GM18909 (cell line): ENCODE measurements around the gene FXR2.
A peak's percentile ranks its signal among the peaks of the same experiment; 100 is the strongest.

ENCODE experiments used
- ATAC-seq: cut with Tn5 transposase; IDR thresholded peaks from one replicate; pipeline ENCODE4 v1.9.1; 2021; ENCODE audit warnings: mild to moderate bottlenecking; ENCODE audit not compliant: unreplicated experiment, poor library complexity

Gene FXR2

DNA sequence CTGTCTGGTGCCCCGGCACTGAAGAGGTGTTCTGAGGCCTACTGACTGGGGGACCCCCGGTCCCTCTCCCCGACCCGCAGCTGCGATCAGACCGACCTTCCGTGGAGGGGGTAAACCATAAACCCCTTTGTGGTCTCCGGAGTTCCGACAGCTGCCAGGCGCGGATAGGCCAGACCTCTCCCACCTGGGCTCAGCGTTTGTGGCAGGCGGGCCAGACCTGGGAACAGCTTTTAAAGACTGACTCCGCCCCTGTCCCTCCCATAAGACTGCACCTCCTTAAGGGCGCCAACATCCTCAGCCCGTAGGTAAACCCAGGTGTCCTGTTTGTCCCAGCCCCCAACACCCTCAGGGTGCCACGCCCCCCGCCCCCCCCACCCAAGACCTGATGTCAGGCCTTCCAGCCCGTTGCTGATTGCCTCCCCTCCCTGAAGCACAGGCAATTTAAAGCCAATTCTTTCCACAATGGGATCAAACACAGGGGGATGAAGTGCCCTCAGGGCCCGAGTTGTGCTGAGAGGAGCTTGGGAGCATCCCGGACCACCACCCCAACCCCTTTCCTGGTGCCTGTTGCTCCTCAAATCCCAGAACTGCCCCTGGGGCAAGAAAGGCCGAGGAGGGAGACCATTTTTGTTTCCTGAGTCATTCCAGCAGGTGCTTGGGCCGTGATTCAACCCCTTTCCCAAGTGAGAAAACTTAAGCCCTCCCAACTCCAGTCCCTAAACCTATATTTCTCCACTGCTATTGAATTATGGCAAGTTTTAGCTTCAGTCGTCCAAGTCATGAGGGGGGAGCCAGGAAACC, 24.6 kb downstream of the FXR2 start, which contains the start of gene SOX15:
Gene SOX15 (minus strand): TSS at position 204 of the 801 bp plus-strand sequence. CDS start 418 bp downstream, outside the sequence.
- ATAC-seq, result no peak

DNA sequence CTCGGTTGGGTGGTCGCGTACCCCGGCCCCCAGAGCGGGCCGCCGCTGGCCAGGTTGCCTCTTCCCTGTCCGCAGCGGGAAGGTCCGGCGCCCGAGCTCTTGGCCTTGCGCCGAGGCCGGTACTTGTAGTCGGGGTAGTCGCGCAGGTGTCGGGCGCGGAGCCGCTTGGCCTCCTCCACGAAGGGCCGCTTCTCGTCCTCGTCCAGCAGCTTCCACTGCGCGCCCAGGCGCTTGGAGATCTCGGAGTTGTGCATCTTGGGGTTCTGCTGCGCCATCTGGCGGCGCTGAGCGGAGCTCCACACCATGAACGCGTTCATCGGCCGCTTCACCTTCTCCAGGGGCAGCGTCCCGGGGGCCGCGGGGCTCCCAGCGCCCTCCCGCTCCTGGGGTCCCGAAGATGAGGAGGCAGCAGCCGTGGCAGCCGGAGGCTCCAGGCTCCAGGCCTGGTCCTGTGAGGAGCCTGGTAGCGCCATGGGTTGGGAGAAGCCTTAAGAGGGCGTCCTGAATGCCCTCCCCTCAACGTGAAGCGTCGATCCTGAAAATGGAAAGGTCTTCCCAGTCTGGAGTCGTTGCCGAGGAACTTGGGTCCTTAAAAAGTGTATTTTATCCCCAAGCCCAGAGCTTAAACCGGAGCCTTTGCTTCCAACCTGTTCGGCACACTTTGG, 25.4 kb downstream of the FXR2 start:
- ATAC-seq, result no peak

DNA sequence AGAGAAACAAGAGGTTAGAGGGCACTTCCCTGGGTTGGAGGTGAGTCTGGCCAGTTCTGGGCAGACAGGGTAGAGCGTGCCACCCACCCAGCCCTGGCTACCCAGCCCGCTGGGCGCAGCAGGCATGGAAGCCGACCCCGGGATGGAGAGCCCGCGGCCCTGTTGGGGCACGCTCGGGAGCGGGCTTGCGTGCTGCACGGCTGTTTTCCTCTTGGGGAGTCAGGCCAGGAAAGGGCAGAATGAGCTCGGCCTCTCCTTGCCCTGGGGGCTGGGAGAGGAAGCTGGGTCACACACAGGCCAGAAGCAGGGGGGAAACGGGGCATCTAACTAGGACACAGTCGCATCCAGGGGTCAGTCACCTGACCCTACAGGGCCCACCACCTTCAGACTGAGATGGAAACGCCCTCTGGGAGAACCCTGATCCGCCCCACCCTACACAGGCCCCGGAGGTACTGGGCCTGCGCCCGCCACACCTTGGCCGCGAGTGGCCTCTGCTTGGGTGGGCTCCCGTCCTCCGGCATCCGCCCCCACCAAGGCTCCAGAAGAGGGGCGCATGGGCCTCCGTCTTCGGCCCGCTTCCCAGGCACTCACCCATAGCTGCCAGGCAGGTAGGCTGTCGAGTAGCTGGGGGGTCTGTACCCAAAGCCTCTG, 26.0 kb downstream of the FXR2 start:
- no peak for ATAC-seq

DNA sequence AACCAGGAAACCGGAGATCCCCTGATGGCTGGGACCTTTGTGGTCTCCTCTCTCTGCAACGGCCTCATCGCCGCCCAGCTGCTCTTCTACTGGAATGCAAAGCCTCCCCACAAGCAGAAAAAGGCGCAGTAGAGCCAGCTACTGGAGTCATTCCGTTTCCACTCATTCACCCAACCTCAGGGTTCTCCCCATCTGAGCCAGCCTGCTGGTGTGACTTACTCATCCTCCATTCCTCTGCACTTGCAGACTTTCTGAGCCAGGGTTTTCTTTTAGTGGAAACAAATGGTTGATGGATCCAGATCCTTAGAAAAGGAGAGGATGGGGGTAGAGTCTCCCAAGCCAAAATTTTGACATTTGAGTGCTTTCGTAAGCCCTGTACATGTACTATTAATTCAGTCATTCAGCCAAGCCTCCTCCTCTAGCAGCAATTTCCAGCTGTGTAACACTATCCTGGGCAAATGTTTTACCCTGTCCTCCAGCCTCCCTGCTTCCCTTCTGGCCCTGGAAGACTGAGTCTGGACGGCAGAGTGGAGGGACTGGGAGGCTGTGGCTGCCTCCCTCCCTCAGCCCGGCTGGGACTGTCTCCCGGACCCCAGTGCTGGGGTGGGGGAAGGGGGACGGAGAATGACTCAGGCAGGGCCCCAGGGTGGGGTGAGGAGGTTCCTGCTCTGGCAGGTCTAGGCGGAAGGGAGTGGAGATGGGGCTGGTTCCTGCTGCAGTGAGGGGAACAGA, 27.1 kb downstream of the FXR2 start:
- ATAC-seq, result no peak

DNA sequence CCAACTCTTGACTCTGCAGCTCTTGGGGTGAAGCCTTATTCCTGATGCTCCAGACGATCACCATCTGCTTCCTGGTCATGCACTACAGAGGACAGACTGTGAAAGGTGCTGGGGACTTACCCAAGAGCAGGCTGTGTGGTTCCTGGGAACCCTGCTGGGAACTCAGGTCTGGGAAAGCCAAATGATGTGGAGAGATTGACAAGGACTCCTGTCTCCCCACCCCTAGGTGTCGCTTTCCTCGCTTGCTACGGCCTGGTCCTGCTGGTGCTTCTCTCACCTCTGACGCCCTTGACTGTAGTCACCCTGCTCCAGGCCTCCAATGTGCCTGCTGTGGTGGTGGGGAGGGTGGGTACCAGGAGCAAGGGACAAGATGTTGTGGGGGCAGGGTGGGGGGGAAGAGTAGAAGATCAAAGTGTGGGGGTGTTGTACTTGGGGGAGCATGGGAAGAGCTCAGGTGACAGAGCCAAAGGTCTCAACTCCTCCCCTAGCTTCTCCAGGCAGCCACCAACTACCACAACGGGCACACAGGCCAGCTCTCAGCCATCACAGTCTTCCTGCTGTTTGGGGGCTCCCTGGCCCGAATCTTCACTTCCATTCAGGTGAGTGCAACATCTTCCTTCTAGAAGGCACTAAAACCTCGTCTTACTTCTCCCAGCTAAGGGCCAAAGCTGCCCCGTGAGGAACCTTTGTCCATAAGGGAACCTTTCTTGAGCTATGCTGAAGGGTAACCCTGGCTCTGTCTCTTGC, 27.9 kb downstream of the FXR2 start:
- ATAC-seq, result no peak

DNA sequence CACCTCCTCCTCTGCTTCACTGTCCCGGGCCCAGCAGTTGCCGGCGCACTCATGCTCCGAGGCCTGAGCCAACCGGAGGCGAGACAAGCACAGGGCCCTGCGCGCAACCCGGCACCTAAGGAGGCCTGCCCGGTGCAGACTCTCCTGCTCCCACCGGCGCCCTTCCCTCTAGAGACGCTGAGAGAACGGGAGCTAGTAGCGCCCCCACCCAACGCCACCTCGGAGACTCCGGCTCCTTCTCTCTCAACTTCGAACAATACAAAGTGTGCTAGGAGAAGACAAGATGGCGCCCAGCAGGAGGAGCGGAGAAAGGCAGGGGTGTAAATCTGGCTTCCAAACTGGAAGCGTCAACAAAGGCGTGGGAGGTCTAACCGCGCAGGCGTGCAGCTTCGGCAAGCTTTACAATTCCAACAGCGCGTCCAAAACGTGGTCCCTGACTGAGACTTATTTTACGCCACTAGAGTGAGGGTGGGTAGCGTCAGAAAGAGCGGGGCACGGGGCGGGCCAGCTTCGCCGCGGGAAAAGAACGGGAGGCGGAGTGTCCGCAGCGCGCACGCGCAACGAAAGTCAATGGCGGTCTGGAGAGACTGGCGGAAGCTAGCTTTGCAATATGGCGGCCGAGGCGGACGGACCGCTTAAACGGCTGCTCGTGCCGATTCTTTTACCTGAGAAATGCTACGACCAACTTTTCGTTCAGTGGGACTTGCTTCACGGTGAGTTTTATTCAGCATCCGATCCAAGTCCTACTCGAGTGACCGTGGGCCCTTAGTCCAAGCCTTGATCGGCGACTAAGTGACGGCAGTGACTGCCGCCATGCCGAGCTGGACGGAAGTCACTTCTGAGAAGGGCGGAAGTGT, 31.2 kb downstream of the FXR2 start, which contains the start of gene MPDU1:
Gene MPDU1 (plus strand): TSS at position 600 of the 857 bp plus-strand sequence. CDS start 11 bp downstream, at position 611.
- peak; percentile 64 for ATAC-seq

DNA sequence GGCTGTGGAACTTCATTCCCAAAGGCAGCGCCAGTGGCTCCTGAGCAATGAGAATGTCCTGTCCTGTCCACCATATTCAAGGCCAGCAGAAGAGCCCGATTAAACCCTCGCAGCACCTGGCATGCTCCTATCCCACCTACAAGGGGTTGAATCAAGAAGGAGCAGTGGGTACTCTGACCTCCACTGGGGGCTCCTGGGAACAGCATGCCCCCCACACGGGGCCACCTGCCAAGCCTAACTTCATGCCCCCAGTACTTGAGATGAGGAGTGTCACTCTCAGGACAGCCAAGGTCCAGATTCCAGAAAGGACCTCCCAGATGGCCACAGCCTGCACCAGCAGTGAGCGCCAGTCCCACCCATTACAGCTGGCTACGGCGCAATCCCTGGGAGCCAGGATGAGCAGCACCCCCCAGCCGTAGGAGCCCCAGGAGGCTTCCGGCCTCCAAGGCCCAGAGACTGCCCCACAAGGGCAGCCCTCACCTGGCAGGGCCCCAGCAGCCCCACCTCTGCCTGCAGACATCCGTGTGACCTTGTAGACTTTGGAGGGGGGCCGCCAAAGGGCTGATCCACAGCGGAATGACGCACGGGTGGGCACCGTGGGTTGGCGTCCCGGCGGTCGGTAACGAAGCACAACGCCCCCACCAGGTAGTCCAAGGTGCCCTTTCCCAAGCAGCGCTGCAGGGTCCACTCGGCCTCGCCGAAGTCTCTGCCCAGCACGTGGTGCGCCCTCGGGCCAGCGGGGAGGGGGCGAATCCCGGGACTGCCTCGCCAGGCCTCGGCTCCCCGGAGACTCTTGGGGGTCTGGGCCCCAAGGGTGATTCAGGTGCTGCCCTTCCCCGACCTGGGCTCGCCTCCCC, 32.1 kb downstream of the FXR2 start:
- ATAC-seq, result no peak

DNA sequence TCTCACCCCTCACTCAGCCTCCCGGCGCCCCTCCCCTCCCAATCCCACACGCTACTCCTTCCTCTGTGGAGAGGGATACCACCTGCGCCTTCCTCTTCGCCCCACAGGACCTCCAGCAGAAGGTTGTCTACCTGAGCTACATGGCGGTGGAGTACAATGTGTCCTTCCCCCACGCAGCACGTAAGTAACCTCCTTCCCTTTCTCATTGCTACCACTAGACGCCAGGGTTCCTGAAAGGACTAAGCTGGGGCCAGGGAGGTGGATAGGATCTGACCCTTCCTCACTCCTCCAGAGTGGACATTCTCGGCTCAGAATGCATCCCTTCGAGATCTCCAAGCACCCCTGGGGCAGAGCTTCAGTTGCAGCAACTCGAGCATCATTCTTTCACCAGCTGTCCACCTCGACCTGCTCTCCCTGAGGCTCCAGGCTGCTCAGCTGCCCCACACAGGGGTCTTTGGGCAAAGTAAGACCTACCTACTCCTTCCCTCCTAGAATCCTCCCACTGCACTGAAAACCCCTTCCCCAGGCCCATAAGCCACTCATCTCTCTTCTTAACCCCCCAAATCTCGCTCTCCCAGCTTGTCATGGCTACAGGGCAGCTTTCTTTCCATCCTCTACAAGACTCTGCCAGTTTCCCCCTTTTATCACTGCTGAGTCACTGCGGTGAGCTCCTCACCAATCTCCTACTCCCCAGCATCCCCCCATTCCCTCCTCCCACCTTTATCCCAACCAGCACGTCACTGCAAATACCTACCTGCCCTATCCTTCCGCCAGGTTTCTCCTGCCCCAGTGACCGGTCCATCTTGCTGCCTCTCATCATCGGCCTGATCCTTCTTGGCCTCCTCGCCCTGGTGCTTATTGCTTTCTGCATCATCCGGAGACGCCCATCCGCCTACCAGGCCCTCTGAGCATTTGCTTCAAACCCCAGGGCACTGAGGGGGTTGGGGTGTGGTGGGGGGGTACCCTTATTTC, 33.8 kb downstream of the FXR2 start:
- ATAC-seq, result no peak

DNA sequence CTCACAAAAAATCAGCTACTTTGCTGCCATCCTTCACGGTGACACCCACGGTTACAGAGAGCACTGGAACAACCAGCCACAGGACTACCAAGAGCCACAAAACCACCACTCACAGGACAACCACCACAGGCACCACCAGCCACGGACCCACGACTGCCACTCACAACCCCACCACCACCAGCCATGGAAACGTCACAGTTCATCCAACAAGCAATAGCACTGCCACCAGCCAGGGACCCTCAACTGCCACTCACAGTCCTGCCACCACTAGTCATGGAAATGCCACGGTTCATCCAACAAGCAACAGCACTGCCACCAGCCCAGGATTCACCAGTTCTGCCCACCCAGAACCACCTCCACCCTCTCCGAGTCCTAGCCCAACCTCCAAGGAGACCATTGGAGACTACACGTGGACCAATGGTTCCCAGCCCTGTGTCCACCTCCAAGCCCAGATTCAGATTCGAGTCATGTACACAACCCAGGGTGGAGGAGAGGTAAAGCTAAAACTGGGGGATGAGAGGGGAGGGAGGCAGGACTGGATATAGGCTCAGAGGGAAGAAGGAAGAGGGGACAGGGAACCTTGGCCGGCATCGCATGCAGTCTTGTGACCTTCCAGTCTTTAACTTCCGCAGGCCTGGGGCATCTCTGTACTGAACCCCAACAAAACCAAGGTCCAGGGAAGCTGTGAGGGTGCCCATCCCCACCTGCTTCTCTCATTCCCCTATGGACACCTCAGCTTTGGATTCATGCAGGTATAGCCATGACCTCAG, 34.7 kb downstream of the FXR2 start:
- no peak for ATAC-seq

DNA sequence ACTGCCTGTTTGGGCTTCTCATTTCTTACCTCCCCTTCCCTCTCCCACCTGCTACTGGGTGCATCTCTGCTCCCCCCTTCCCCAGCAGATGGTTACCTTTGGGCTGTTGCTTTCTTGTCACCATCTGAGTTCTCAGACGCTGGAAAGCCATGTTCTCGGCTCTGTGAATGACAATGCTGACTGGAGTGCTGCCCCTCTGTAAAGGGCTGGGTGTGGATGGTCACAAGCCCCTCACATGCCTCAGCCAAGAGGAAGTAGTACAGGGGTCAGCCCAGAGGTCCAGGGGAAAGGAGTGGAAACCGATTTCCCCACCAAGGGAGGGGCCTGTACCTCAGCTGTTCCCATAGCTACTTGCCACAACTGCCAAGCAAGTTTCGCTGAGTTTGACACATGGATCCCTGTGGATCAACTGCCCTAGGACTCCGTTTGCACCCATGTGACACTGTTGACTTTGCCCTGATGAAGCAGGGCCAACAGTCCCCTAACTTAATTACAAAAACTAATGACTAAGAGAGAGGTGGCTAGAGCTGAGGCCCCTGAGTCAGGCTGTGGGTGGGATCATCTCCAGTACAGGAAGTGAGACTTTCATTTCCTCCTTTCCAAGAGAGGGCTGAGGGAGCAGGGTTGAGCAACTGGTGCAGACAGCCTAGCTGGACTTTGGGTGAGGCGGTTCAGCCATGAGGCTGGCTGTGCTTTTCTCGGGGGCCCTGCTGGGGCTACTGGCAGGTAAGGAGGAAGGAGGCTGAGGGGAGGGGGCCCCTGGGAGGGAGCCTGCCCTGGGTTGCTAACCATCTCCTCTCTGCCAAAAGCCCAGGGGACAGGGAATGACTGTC, 35.5 kb downstream of the FXR2 start, which contains the start of gene CD68:
Gene CD68 (plus strand): TSS at position 638 of the 833 bp plus-strand sequence. CDS start 40 bp downstream, at position 678.
- peak; percentile 53 for ATAC-seq

DNA sequence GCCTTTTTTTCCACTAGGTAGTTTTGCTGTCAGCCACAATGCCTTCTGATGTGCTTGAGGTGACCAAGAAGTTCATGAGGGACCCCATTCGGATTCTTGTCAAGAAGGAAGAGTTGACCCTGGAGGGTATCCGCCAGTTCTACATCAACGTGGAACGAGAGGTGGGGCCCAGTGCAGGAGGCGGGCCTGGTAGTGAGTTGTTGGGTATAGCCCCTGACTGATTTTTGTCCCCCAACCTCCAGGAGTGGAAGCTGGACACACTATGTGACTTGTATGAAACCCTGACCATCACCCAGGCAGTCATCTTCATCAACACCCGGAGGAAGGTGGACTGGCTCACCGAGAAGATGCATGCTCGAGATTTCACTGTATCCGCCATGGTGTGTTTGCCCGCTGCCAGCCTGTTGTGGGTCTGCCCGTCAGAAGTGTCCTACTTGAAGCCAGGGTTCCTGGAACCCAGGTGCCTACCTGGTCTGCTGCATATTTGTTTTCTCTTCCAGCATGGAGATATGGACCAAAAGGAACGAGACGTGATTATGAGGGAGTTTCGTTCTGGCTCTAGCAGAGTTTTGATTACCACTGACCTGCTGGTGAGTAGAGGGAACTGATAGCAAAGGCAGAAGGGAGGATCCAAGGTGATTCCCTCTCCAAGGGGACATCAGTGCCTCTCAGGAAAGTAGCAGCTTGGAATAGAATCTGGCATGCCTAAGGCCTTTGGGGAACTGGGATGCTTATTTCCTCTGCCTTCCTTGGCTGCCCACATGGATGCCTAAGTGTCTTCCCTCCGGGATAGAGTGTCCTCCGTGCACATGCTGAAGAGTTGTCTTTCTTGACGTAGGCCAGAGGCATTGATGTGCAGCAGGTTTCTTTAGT, 37.1 kb downstream of the FXR2 start:
- no peak for ATAC-seq

DNA sequence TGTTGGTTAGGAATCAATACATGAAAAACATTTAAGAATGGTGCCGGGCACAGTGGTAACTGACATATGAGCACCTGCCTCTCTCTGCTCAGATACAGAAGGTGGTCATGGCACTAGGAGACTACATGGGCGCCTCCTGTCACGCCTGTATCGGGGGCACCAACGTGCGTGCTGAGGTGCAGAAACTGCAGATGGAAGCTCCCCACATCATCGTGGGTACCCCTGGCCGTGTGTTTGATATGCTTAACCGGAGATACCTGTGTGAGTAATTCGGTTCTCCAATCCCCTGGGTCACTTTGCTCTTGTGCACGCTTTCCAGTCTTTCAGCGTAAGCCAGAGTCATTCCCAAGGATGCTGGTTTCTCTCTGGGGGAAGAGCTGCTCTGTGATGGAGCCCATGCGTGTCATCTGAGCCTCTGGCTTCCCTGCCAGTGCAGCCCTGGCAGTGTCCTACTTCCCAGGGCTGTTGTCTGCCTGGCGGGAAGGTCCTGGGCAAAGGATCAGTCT, 38.2 kb downstream of the FXR2 start:
- ATAC-seq, result no peak

DNA sequence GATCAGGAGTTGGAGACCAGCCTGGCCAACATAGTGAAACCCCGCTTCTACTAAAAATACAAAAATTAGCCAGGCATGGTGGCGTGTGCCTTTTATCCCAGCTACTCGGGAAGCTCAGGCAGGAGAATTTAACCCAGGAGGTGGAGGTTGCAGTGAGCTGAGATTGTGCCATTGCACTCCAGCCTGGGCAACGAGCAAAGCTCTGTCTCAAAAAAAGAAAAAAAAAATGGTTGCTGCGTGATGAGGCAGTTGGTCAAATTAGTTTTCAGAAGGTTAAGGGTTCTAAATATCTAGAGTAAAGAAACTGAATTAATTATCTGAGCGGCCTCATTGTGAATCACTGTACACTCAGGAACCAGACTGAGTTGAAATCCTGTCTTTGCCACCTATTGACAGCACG, 38.7 kb downstream of the FXR2 start:
- ATAC-seq, result no peak

DNA sequence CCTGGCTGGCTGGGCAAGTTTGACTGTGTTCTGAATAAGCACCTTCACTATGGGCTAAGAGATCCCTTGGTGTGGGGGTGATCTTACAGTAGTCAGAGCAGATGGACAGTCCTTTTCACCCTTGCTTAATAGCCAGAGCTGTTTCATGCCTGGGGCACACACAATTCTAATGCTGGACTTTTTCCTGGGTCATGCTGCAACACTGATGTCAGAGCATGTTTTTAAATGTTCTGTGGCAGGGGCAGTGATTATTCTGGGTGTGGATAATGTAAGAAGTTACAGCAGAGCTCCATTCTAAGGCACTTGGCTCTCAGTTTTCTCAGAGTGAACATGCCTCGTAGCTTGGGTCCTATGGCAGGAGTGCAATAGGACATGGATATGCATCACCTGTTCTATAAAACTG, 39.2 kb downstream of the FXR2 start:
- ATAC-seq, result no peak
